ENCODE measurements around the gene FHIT. TPM values are rescaled to one million over a fixed set of nuclear protein-coding genes. Genes with fewer than 3 reads are reported as not detected.

Gene FHIT
- total and polyA plus RNA-seq, 2 of the 4 experiments (the other 2 are of a cell fraction), result 0.07 TPM; not detected in 1

- ChIA-PET POLR2A (ENCODE audit: unreplicated experiment) (no interaction called here), CTCF (no interaction called here)
- H3K56ac ChIP-seq (ENCODE audit: extremely low read depth, insufficient read depth, low read length), result no peak overlapping the region
- H3K4ac ChIP-seq (ENCODE audit: low read depth, low read length), result no peak overlapping the region
- H3K4me1 ChIP-seq (ENCODE audit: control insufficient read depth, insufficient read depth, low read length), result peaks cover 4% of the 10 kb centered on the region; the same call in 1 of the 2 replicates
- in situ Hi-C loops (cut with MboI; ENCODE audit: low sequenced_read_pairs) (no loop called here), dilution Hi-C loops (cut with HindIII; ENCODE audit: low sequenced_read_pairs, unreplicated experiment) (no loop called here), intact Hi-C loops (cut with micrococcal nuclease) (no loop called here)
- ATAC-seq (ENCODE audit: low read depth), result no peak
- no peak for TF ChIP-seq CEBPB (IDR thresholded peaks at IDR 0.05; ENCODE audit: low read depth, low read length)
- TF ChIP-seq NFE2L2 (IDR thresholded peaks at IDR 0.05; ENCODE audit: low read depth, low read length), result no peak
- no peak for TF ChIP-seq MXI1 (IDR thresholded peaks at IDR 0.05; ENCODE audit: borderline replicate concordance, low read depth, low read length)
- no peak for TF ChIP-seq RAD21 (IDR thresholded peaks at IDR 0.05; ENCODE audit: low read length)
- no peak for TF ChIP-seq USF2 (IDR thresholded peaks at IDR 0.05; ENCODE audit: low read depth, low read length)
- TF ChIP-seq MAZ (IDR thresholded peaks at IDR 0.05; ENCODE audit: borderline replicate concordance, low read depth, low read length), result no peak
- no peak for TF ChIP-seq ELK1 (IDR thresholded peaks at IDR 0.05; ENCODE audit: borderline replicate concordance, low read depth, low read length)
- no peak for TF ChIP-seq POLR2A (IDR thresholded peaks at IDR 0.05; ENCODE audit: low read depth, low read length)
- TF ChIP-seq RFX5 (IDR thresholded peaks at IDR 0.05; ENCODE audit: low read depth, low read length), result no peak
- no peak for TF ChIP-seq BHLHE40 (IDR thresholded peaks at IDR 0.05; ENCODE audit: low read depth, low read length)
- no peak for TF ChIP-seq MAFK (IDR thresholded peaks at IDR 0.05; ENCODE audit: low read depth, low read length)
- no peak for TF ChIP-seq FOS (IDR thresholded peaks at IDR 0.05; ENCODE audit: low read depth, low read length)
- TF ChIP-seq CHD1 (IDR thresholded peaks at IDR 0.05; ENCODE audit: low read depth, low read length), result no peak
- TF ChIP-seq RCOR1 (IDR thresholded peaks at IDR 0.05; ENCODE audit: insufficient replicate concordance, low read length), result no peak
- TF ChIP-seq SMC3 (IDR thresholded peaks at IDR 0.05; ENCODE audit: low read depth, low read length), result no peak
- no peak for TF ChIP-seq CTCF (conservative IDR thresholded peaks at IDR 0.05; ENCODE audit: low read depth, low read length)
- H3K4me3 ChIP-seq (ENCODE audit: insufficient read depth, low read depth, low read length), result no peak overlapping the region
- no peak overlapping the region for H2BK5ac ChIP-seq (ENCODE audit: low read depth, low read length, poor library complexity, severe bottlenecking)
- H3K79me1 ChIP-seq (ENCODE audit: low read depth in 1 of 2, low read length in 2 of 2), result no peaks in the 10 kb centered on the region
- no peak overlapping the region for H2AK9ac ChIP-seq (replicated peaks; ENCODE audit: low read depth, low read length, poor library complexity)
- H2BK20ac ChIP-seq (ENCODE audit: low read depth, low read length), result no peak overlapping the region
- no peak overlapping the region for H3K9ac ChIP-seq (ENCODE audit: low read depth, low read length)
- H3K27me3 ChIP-seq (ENCODE audit: control insufficient read depth, insufficient read depth, low read length), result no peaks in the 10 kb centered on the region
- H3K27ac ChIP-seq (ENCODE audit: insufficient read depth, low read length), result no peak overlapping the region
- H3K9me1 ChIP-seq (ENCODE audit: insufficient read depth, low read length), result no peaks in the 10 kb centered on the region
- no peak overlapping the region for H2BK15ac ChIP-seq (ENCODE audit: low read depth, low read length)
- no peak overlapping the region for H3K4me2 ChIP-seq (ENCODE audit: low read depth, low read length)
- no peaks in the 10 kb centered on the region for H4K20me1 ChIP-seq (ENCODE audit: insufficient read depth, low read length)
- no peak overlapping the region for H4K5ac ChIP-seq (ENCODE audit: low read depth, low read length)
- no peak overlapping the region for H2AFZ ChIP-seq (replicated peaks; ENCODE audit: low read length, poor library complexity)
- no peak overlapping the region for H3K14ac ChIP-seq (replicated peaks; ENCODE audit: low read depth, low read length)
- no peak overlapping the region; the same call in 1 of the 2 replicates for H4K91ac ChIP-seq (ENCODE audit: insufficient read depth, low read depth, low read length)
- H3K36me3 ChIP-seq (ENCODE audit: control insufficient read depth, insufficient read depth, low read length), result no peaks in the 10 kb centered on the region
- WGBS, 2 experiments (ENCODE audit: extremely low coverage in 2 of 2, insufficient read length in 1 of 2), result no CpG with 5 or more reads among the region's 1 CpG
- no peak overlapping the region; a peak in 1 of 4 replicates for H4K8ac ChIP-seq (ENCODE audit: low read depth in 2 of 2, low read length in 2 of 2)
- no TSS peak for BruUV-seq (replicated peaks)
- H3K18ac ChIP-seq (ENCODE audit: low read depth, low read length), result no peak overlapping the region
- no peaks in the 10 kb centered on the region for H3K9me3 ChIP-seq (ENCODE audit: control insufficient read depth, insufficient read depth, low read length)
- H2AK5ac ChIP-seq (ENCODE audit: low read depth, low read length), result no peak overlapping the region
- no peak overlapping the region for H3K23ac ChIP-seq (ENCODE audit: low read depth, low read length)
- H2BK120ac ChIP-seq (ENCODE audit: low read depth, low read length), result no peak overlapping the region
- DNase-seq, result no peak
Observed at GRCh38 chr3:60585918-60586317, 665.3 kb downstream of the FHIT start.
